Measurements from ENCODE around the gene ZDHHC22.

Gene ZDHHC22

GRCh38 chr14:77111021-77111420 lies 30.6 kb downstream of the ZDHHC22 start:
- no peak overlapping the region for H3K23ac ChIP-seq (ENCODE audit: low read length in 2 of 2)
- H4K8ac ChIP-seq (ENCODE audit: low read length) = no peak overlapping the region
- peak overlapping the region; percentile 56 for H3K9ac ChIP-seq (ENCODE audit: low read length)
- H4K91ac ChIP-seq (ENCODE audit: low read length) = no peak overlapping the region
- no peak overlapping the region for H3K4me3 ChIP-seq (ENCODE audit: insufficient read depth in 1 of 2, low read depth in 1 of 2, low read length in 2 of 2)
- H3K79me1 ChIP-seq (replicated peaks; ENCODE audit: low read length, poor library complexity, severe bottlenecking) = peaks cover 4% of the 10 kb centered on the region
- H3K27me3 ChIP-seq (ENCODE audit: control insufficient read depth in 1 of 2, insufficient read depth in 1 of 2, low read length in 2 of 2) = no peaks in the 10 kb centered on the region
- no peak overlapping the region for H2BK15ac ChIP-seq (ENCODE audit: low read depth, poor library complexity, severe bottlenecking)
- no peaks in the 10 kb centered on the region for H3K4me1 ChIP-seq (ENCODE audit: control insufficient read depth, insufficient read depth, low read depth, low read length)
- H2AK5ac ChIP-seq (ENCODE audit: low read length, severe bottlenecking) = no peak overlapping the region
- WGBS = 67% methylated on average over 2 of the region's 5 CpGs
- no peak overlapping the region for H3K18ac ChIP-seq (ENCODE audit: low read depth in 1 of 2, low read length in 2 of 2)
- no peak for DNase-seq
- H2BK5ac ChIP-seq (ENCODE audit: low read depth, low read length, poor library complexity, severe bottlenecking) = no peak overlapping the region
- peaks cover 18 to 75% of the 10 kb centered on the region in 2 experiments for H3K36me3 ChIP-seq (ENCODE audit: control insufficient read depth in 1 of 2, insufficient read depth in 2 of 2, low read depth in 1 of 2, low read length in 2 of 2)
- H3K14ac ChIP-seq (ENCODE audit: low read length in 2 of 2) = no peak overlapping the region
- H2BK12ac ChIP-seq (ENCODE audit: low read length in 2 of 2) = no peak overlapping the region
- no peak overlapping the region for H2BK120ac ChIP-seq (ENCODE audit: low read depth, low read length)
- H3K27ac ChIP-seq (ENCODE audit: low read length, poor library complexity, severe bottlenecking) = no peak overlapping the region
- no peak overlapping the region for H2AFZ ChIP-seq (ENCODE audit: low read depth, low read length)
- no peaks in the 10 kb centered on the region for H3K9me3 ChIP-seq (ENCODE audit: control insufficient read depth, low read length)
- no peak overlapping the region for H3K4ac ChIP-seq (ENCODE audit: low read depth in 1 of 2, low read length in 2 of 2)
- no peak overlapping the region for H3K4me2 ChIP-seq (ENCODE audit: low read length, poor library complexity, severe bottlenecking)

GRCh38 chr14:77110286-77110685 lies 31.3 kb downstream of the ZDHHC22 start:
- Histone ChIP-seq H3K36me3 (ENCODE audit: control insufficient read depth in 1 of 2, insufficient read depth in 2 of 2, low read depth in 1 of 2, low read length in 2 of 2) (peaks cover 18 to 78% of the 10 kb centered on the region in 2 experiments), H3K18ac (ENCODE audit: low read depth in 1 of 2, low read length in 2 of 2) (no peak overlapping the region), H3K4me3 (ENCODE audit: insufficient read depth in 1 of 2, low read depth in 1 of 2, low read length in 2 of 2) (no peak overlapping the region), H2BK120ac (ENCODE audit: low read depth, low read length) (no peak overlapping the region), H3K79me1 (replicated peaks; ENCODE audit: low read length, poor library complexity, severe bottlenecking) (peaks cover 9% of the 10 kb centered on the region), H2AK5ac (ENCODE audit: low read length, severe bottlenecking) (no peak overlapping the region), H3K4ac (ENCODE audit: low read depth in 1 of 2, low read length in 2 of 2) (no peak overlapping the region), H3K4me2 (ENCODE audit: low read length, poor library complexity, severe bottlenecking) (no peak overlapping the region), H2BK5ac (ENCODE audit: low read depth, low read length, poor library complexity, severe bottlenecking) (no peak overlapping the region), H3K27ac (ENCODE audit: low read length, poor library complexity, severe bottlenecking) (no peak overlapping the region), H2AFZ (ENCODE audit: low read depth, low read length) (no peak overlapping the region), H3K9me3 (ENCODE audit: control insufficient read depth, low read length) (no peaks in the 10 kb centered on the region), H2BK12ac (ENCODE audit: low read length in 2 of 2) (no peak overlapping the region), H3K14ac (ENCODE audit: low read length in 2 of 2) (no peak overlapping the region), H3K4me1 (ENCODE audit: control insufficient read depth, insufficient read depth, low read depth, low read length) (no peaks in the 10 kb centered on the region), H3K27me3 (ENCODE audit: control insufficient read depth in 1 of 2, insufficient read depth in 1 of 2, low read length in 2 of 2) (no peaks in the 10 kb centered on the region), H3K9ac (ENCODE audit: low read length) (no peak overlapping the region), H4K8ac (ENCODE audit: low read length) (no peak overlapping the region), H2BK15ac (ENCODE audit: low read depth, poor library complexity, severe bottlenecking) (no peak overlapping the region), H4K91ac (ENCODE audit: low read length) (no peak overlapping the region), H3K23ac (ENCODE audit: low read length in 2 of 2) (no peak overlapping the region)
- 100% methylated on average over 1 of the region's 1 CpG for WGBS
- no peak for DNase-seq

- Histone ChIP-seq H3K79me1 (replicated peaks; ENCODE audit: low read length, poor library complexity, severe bottlenecking) (peaks cover 12% of the 10 kb centered on the region), H4K91ac (ENCODE audit: low read length) (no peak overlapping the region), H3K4ac (ENCODE audit: low read depth in 1 of 2, low read length in 2 of 2) (no peak overlapping the region), H2BK12ac (ENCODE audit: low read length in 2 of 2) (no peak overlapping the region), H3K14ac (ENCODE audit: low read length in 2 of 2) (no peak overlapping the region), H4K8ac (ENCODE audit: low read length) (no peak overlapping the region), H3K18ac (ENCODE audit: low read depth in 1 of 2, low read length in 2 of 2) (no peak overlapping the region), H3K4me2 (ENCODE audit: low read length, poor library complexity, severe bottlenecking) (no peak overlapping the region), H3K36me3 (ENCODE audit: control insufficient read depth in 1 of 2, insufficient read depth in 2 of 2, low read depth in 1 of 2, low read length in 2 of 2) (peaks cover 18 to 72% of the 10 kb centered on the region in 2 experiments), H2AFZ (ENCODE audit: low read depth, low read length) (no peak overlapping the region), H3K27ac (ENCODE audit: low read length, poor library complexity, severe bottlenecking) (no peak overlapping the region), H2AK5ac (ENCODE audit: low read length, severe bottlenecking) (no peak overlapping the region), H3K23ac (ENCODE audit: low read length in 2 of 2) (no peak overlapping the region), H3K4me1 (ENCODE audit: control insufficient read depth, insufficient read depth, low read depth, low read length) (no peaks in the 10 kb centered on the region), H3K9ac (ENCODE audit: low read length) (no peak overlapping the region), H2BK15ac (ENCODE audit: low read depth, poor library complexity, severe bottlenecking) (no peak overlapping the region), H3K9me3 (ENCODE audit: control insufficient read depth, low read length) (no peaks in the 10 kb centered on the region), H2BK5ac (ENCODE audit: low read depth, low read length, poor library complexity, severe bottlenecking) (no peak overlapping the region), H3K27me3 (ENCODE audit: control insufficient read depth in 1 of 2, insufficient read depth in 1 of 2, low read length in 2 of 2) (no peaks in the 10 kb centered on the region), H3K4me3 (ENCODE audit: insufficient read depth in 1 of 2, low read depth in 1 of 2, low read length in 2 of 2) (no peak overlapping the region), H2BK120ac (ENCODE audit: low read depth, low read length) (no peak overlapping the region)
- WGBS = 95% methylated on average over 4 of the region's 6 CpGs
- DNase-seq = no peak
Measured at GRCh38 chr14:77109656-77110055, 31.9 kb downstream of the ZDHHC22 start.

GRCh38 chr14:77108753-77109152 lies 32.8 kb downstream of the ZDHHC22 start:
- H2BK5ac ChIP-seq (ENCODE audit: low read depth, low read length, poor library complexity, severe bottlenecking) = no peak overlapping the region
- H3K27me3 ChIP-seq (ENCODE audit: control insufficient read depth in 1 of 2, insufficient read depth in 1 of 2, low read length in 2 of 2) = no peaks in the 10 kb centered on the region
- H2BK12ac ChIP-seq (ENCODE audit: low read length in 2 of 2) = no peak overlapping the region
- H3K23ac ChIP-seq (ENCODE audit: low read length in 2 of 2) = no peak overlapping the region
- no peak overlapping the region for H2BK120ac ChIP-seq (ENCODE audit: low read depth, low read length)
- no peak overlapping the region for H3K27ac ChIP-seq (ENCODE audit: low read length, poor library complexity, severe bottlenecking)
- H3K4me3 ChIP-seq (ENCODE audit: insufficient read depth in 1 of 2, low read depth in 1 of 2, low read length in 2 of 2) = no peak overlapping the region
- H3K18ac ChIP-seq (ENCODE audit: low read depth in 1 of 2, low read length in 2 of 2) = no peak overlapping the region
- no peak overlapping the region for H3K4me2 ChIP-seq (ENCODE audit: low read length, poor library complexity, severe bottlenecking)
- peaks cover 12 to 63% of the 10 kb centered on the region in 2 experiments for H3K36me3 ChIP-seq (ENCODE audit: control insufficient read depth in 1 of 2, insufficient read depth in 2 of 2, low read depth in 1 of 2, low read length in 2 of 2)
- no peak overlapping the region for H4K8ac ChIP-seq (ENCODE audit: low read length)
- no peak overlapping the region for H2BK15ac ChIP-seq (ENCODE audit: low read depth, poor library complexity, severe bottlenecking)
- no peaks in the 10 kb centered on the region for H3K4me1 ChIP-seq (ENCODE audit: control insufficient read depth, insufficient read depth, low read depth, low read length)
- H3K79me1 ChIP-seq (replicated peaks; ENCODE audit: low read length, poor library complexity, severe bottlenecking) = peaks cover 20% of the 10 kb centered on the region
- H3K14ac ChIP-seq (ENCODE audit: low read length in 2 of 2) = no peak overlapping the region
- no peak overlapping the region for H2AK5ac ChIP-seq (ENCODE audit: low read length, severe bottlenecking)
- H2AFZ ChIP-seq (ENCODE audit: low read depth, low read length) = no peak overlapping the region
- no peaks in the 10 kb centered on the region for H3K9me3 ChIP-seq (ENCODE audit: control insufficient read depth, low read length)
- H4K91ac ChIP-seq (ENCODE audit: low read length) = no peak overlapping the region
- H3K4ac ChIP-seq (ENCODE audit: low read depth in 1 of 2, low read length in 2 of 2) = no peak overlapping the region
- 72% methylated on average over 2 of the region's 2 CpGs for WGBS
- no peak for DNase-seq
- no peak overlapping the region for H3K9ac ChIP-seq (ENCODE audit: low read length)

Data from mesenchymal stem cell (in vitro differentiated cells and primary cell).